Measurements from ENCODE around the gene TSEN2. TPM values are rescaled to one million over a fixed set of nuclear protein-coding genes. Genes with fewer than 3 reads are reported as not detected.

The TSEN2 gene
- polyA plus RNA-seq, 1 donor (not counting 4 experiments of a cell fraction or from before 2014, with no cell fraction given), result 23.8 TPM

DNA sequence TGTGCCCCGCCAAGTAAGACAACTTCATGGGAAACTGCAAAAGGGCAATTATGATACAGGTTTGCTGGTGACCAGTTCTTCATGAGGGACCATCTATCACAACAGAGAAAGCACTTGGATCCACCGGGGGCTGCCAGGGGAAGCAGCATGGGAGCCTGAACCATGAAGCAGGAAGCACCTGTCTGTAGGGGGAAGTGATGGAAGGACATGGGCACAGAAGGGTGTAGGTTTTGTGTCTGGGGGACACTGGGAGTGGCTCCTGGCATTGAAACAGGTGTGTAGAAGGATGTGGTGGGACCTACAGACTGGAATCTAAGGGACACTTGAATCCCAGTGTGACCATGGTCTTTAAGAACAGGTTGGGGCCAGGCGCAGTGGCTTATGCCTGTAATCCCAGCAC is 95.2 kb downstream of the TSEN2 start:
- H4K20me1 ChIP-seq (ENCODE audit: control insufficient read depth, extremely low read depth, insufficient read depth, low read length), result no peaks in the 10 kb centered on the region
- FAIRE-seq (no peak), DNase-seq (ENCODE audit: low read depth, low spot score) (no peak)
- no peaks in the 10 kb centered on the region for H3K79me2 ChIP-seq (ENCODE audit: control insufficient read depth, insufficient read depth, low read length)
- H3K9ac ChIP-seq (ENCODE audit: control insufficient read depth, extremely low read depth, insufficient read depth, low read length), result no peak overlapping the region
- no peak overlapping the region for H3K4me2 ChIP-seq (ENCODE audit: control insufficient read depth, extremely low read depth, insufficient read depth, low read depth, low read length)
- dilution Hi-C loops (cut with MboI; ENCODE audit: extremely low pct_ligation_motif_present, low sequenced_read_pairs), result no loop called here
- H3K4me3 ChIP-seq (ENCODE audit: control insufficient read depth in 2 of 3, extremely low read depth in 1 of 3, insufficient read depth in 2 of 3, low read depth in 1 of 3, low read length in 3 of 3), result no peak overlapping the region
- no peaks in the 10 kb centered on the region for H3K9me3 ChIP-seq (ENCODE audit: control insufficient read depth, low read depth, low read length)
- H3K9me1 ChIP-seq (ENCODE audit: control insufficient read depth, extremely low read depth, insufficient read depth, low read length), result no peaks in the 10 kb centered on the region
- no peaks in the 10 kb centered on the region for H3K27me3 ChIP-seq (ENCODE audit: control insufficient read depth, extremely low read depth, insufficient read depth, low read length)
- peaks cover 33 to 39% of the 10 kb centered on the region in 2 experiments for H3K36me3 ChIP-seq (ENCODE audit: control insufficient read depth in 2 of 2, extremely low read depth in 1 of 2, insufficient read depth in 2 of 2, low read length in 2 of 2)
- no peak overlapping the region for H3K27ac ChIP-seq (ENCODE audit: control insufficient read depth, insufficient read depth, low read length)
- H3K4me1 ChIP-seq (ENCODE audit: control insufficient read depth, extremely low read depth, insufficient read depth, low read length), result no peaks in the 10 kb centered on the region
- TF ChIP-seq EZH2 (IDR thresholded peaks at IDR 0.05; ENCODE audit: low read length), result no peak
- TF ChIP-seq, protein P1, sequence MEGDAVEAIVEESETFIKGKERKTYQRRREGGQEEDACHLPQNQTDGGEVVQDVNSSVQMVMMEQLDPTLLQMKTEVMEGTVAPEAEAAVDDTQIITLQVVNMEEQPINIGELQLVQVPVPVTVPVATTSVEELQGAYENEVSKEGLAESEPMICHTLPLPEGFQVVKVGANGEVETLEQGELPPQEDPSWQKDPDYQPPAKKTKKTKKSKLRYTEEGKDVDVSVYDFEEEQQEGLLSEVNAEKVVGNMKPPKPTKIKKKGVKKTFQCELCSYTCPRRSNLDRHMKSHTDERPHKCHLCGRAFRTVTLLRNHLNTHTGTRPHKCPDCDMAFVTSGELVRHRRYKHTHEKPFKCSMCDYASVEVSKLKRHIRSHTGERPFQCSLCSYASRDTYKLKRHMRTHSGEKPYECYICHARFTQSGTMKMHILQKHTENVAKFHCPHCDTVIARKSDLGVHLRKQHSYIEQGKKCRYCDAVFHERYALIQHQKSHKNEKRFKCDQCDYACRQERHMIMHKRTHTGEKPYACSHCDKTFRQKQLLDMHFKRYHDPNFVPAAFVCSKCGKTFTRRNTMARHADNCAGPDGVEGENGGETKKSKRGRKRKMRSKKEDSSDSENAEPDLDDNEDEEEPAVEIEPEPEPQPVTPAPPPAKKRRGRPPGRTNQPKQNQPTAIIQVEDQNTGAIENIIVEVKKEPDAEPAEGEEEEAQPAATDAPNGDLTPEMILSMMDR (optimal IDR thresholded peaks at IDR 0.05 in 1 of 3, IDR thresholded peaks at IDR 0.05 in 1 of 3, conservative IDR thresholded peaks at IDR 0.05 in 1 of 3; ENCODE audit: extremely low read depth in 1 of 3, insufficient read depth in 2 of 3, low read length in 3 of 3), result no peak
- H2AFZ ChIP-seq (ENCODE audit: control insufficient read depth, low read length), result no peak overlapping the region

DNA sequence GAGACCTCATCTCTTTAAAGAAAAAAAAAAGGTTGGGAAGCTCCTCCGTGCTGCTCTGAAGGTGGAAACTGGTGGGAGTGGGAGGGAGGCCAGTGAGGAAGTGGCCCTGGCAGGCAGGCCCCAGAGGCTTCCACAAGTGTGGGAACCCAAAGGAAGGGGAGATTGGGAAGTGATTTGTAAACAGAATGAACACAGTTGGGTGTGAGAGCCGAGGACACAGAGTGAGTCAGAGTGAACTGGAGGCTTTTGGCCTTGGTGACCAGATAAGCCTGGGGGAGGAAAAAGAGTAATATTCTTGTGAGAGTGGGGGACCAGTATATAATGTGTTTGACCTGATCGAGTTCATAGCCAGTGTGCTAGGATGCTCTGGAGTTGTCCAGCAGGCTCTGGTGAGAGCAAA is 95.6 kb downstream of the TSEN2 start:
- Histone ChIP-seq H2AFZ (ENCODE audit: control insufficient read depth, low read length) (no peak overlapping the region), H3K36me3 (ENCODE audit: control insufficient read depth in 2 of 2, extremely low read depth in 1 of 2, insufficient read depth in 2 of 2, low read length in 2 of 2) (peaks cover 33 to 37% of the 10 kb centered on the region in 2 experiments), H3K27ac (ENCODE audit: control insufficient read depth, insufficient read depth, low read length) (no peak overlapping the region), H4K20me1 (ENCODE audit: control insufficient read depth, extremely low read depth, insufficient read depth, low read length) (no peaks in the 10 kb centered on the region), H3K79me2 (ENCODE audit: control insufficient read depth, insufficient read depth, low read length) (no peaks in the 10 kb centered on the region), H3K4me2 (ENCODE audit: control insufficient read depth, extremely low read depth, insufficient read depth, low read depth, low read length) (no peak overlapping the region), H3K4me3 (ENCODE audit: control insufficient read depth in 2 of 3, extremely low read depth in 1 of 3, insufficient read depth in 2 of 3, low read depth in 1 of 3, low read length in 3 of 3) (no peak overlapping the region), H3K4me1 (ENCODE audit: control insufficient read depth, extremely low read depth, insufficient read depth, low read length) (no peaks in the 10 kb centered on the region), H3K27me3 (ENCODE audit: control insufficient read depth, extremely low read depth, insufficient read depth, low read length) (no peaks in the 10 kb centered on the region), H3K9me1 (ENCODE audit: control insufficient read depth, extremely low read depth, insufficient read depth, low read length) (no peaks in the 10 kb centered on the region), H3K9ac (ENCODE audit: control insufficient read depth, extremely low read depth, insufficient read depth, low read length) (no peak overlapping the region), H3K9me3 (ENCODE audit: control insufficient read depth, low read depth, low read length) (no peaks in the 10 kb centered on the region)
- FAIRE-seq (no peak), DNase-seq (ENCODE audit: low read depth, low spot score) (no peak)
- dilution Hi-C loops (cut with MboI; ENCODE audit: extremely low pct_ligation_motif_present, low sequenced_read_pairs), result no loop called here
- no peak for TF ChIP-seq EZH2 (IDR thresholded peaks at IDR 0.05; ENCODE audit: low read length)
- TF ChIP-seq, protein P1 (optimal IDR thresholded peaks at IDR 0.05 in 1 of 3, IDR thresholded peaks at IDR 0.05 in 1 of 3, conservative IDR thresholded peaks at IDR 0.05 in 1 of 3; ENCODE audit: extremely low read depth in 1 of 3, insufficient read depth in 2 of 3, low read length in 3 of 3), result no peak

Measured in keratinocyte (primary cell).